Endothelial cell (in vitro differentiated cells): ENCODE measurements around the gene TBC1D16. TPM values are rescaled to one million over a fixed set of nuclear protein-coding genes. Genes with fewer than 3 reads are reported as not detected.
A peak's percentile ranks its signal among the peaks of the same experiment; 100 is the strongest.

ENCODE experiments used
- DNase-seq: peaks from one replicate; pipeline ENCODE4 v3.0.0; 2021; ENCODE audit warnings: low spot score
- H3K27ac Mint-ChIP-seq: one replicate; pipeline ENCODE4 v1.8.0; 2021; ENCODE audit warnings: mixed read lengths, inconsistent platforms; ENCODE audit not compliant: unreplicated experiment
- H3K27me3 Mint-ChIP-seq: one replicate; pipeline ENCODE4 v1.8.0; 2021; ENCODE audit warnings: mild to moderate bottlenecking, moderate library complexity, mixed read lengths, inconsistent platforms; ENCODE audit not compliant: unreplicated experiment
- H3K36me3 Mint-ChIP-seq: one replicate; pipeline ENCODE4 v1.8.0; 2021; ENCODE audit warnings: mild to moderate bottlenecking, low read depth, mixed read lengths, inconsistent platforms; ENCODE audit not compliant: unreplicated experiment
- H3K4me1 Mint-ChIP-seq: one replicate; pipeline ENCODE4 v1.8.0; 2021; ENCODE audit warnings: mild to moderate bottlenecking, mixed read lengths, inconsistent platforms; ENCODE audit not compliant: unreplicated experiment
- H3K4me3 Mint-ChIP-seq: one replicate; pipeline ENCODE4 v1.8.0; 2021; ENCODE audit warnings: mild to moderate bottlenecking, mixed read lengths, inconsistent platforms; ENCODE audit not compliant: unreplicated experiment
- H3K9me3 Mint-ChIP-seq: one replicate; pipeline ENCODE4 v1.8.0; 2021; ENCODE audit warnings: mixed read lengths, inconsistent platforms; ENCODE audit not compliant: unreplicated experiment
- CTCF ChIP-seq: fragments of 200-600 bp; sonication (generic); IDR thresholded peaks from one replicate; pipeline ENCODE4 v1.5.0; 2021; ENCODE audit warnings: antibody characterized with exemption; ENCODE audit not compliant: unreplicated experiment
- total RNA-seq: library from RNA; stranded (reverse); fragmentation: NEBNext Ultra II Directional; extraction: Animal tissue kit (Norgen Biotek cat#: 25700); gene quantifications from one replicate; pipeline ENCODE4 v1.2.1, GENCODE V29; 2021; ENCODE audit not compliant: unreplicated experiment

Gene TBC1D16
- total RNA-seq, 1 donor from 2014 or later: 126 TPM

GRCh38 chr17:79887451-79887991 is 148.2 kb downstream of the TBC1D16 start:
- TF ChIP-seq CTCF: no peak
- no peak overlapping the region for H3K27ac Mint-ChIP-seq
- peaks cover 7% of the 10 kb centered on the region for H3K4me1 Mint-ChIP-seq
- DNase-seq: no peak
- peak overlapping the region; percentile 10 for H3K4me3 Mint-ChIP-seq
- no peaks in the 10 kb centered on the region for H3K36me3 Mint-ChIP-seq
- no peaks in the 10 kb centered on the region for H3K9me3 Mint-ChIP-seq
- H3K27me3 Mint-ChIP-seq: peaks cover 6% of the 10 kb centered on the region

GRCh38 chr17:79883202-79883601 is 152.5 kb downstream of the TBC1D16 start:
- no peaks in the 10 kb centered on the region for H3K4me1 Mint-ChIP-seq
- H3K27me3 Mint-ChIP-seq: peaks cover 6% of the 10 kb centered on the region
- DNase-seq: no peak
- TF ChIP-seq CTCF: no peak
- H3K27ac Mint-ChIP-seq: no peak overlapping the region
- no peaks in the 10 kb centered on the region for H3K9me3 Mint-ChIP-seq
- no peak overlapping the region for H3K4me3 Mint-ChIP-seq
- H3K36me3 Mint-ChIP-seq: no peaks in the 10 kb centered on the region

Other genes with a start within 250 kb of the TBC1D16 start
- 3.3 TPM for gene CBX8, start 238.8 kb downstream of the TBC1D16 start, total RNA-seq
- gene CBX4, start 196.4 kb downstream of the TBC1D16 start, total RNA-seq: 6.8 TPM
- gene CCDC40, start 770 bp upstream of the TBC1D16 start, total RNA-seq: 7.7 TPM
- gene GAA, start 65.7 kb upstream of the TBC1D16 start, total RNA-seq: 93.0 TPM
- gene EIF4A3, start 111.3 kb upstream of the TBC1D16 start, total RNA-seq: 76.6 TPM
- gene CARD14, start 134.2 kb upstream of the TBC1D16 start, total RNA-seq: 0.64 TPM
- gene SGSH, start 184.5 kb upstream of the TBC1D16 start, total RNA-seq: 76.0 TPM
- gene SLC26A11, start 184.6 kb upstream of the TBC1D16 start, total RNA-seq: 50.1 TPM
- 110 TPM for gene RNF213, start 225.0 kb upstream of the TBC1D16 start, total RNA-seq